ENCODE results near the gene TNIK.

TNIK gene

GRCh38 chr3:171488479-171488878, 28.3 kb upstream of the TNIK start:
- TF ChIP-seq CTCF (IDR thresholded peaks at IDR 0.05; ENCODE audit: low read depth, low read length) = no peak
- H3K4me3 ChIP-seq (ENCODE audit: low read depth, low read length) = no peak overlapping the region

GRCh38 chr3:171487382-171487781, 27.2 kb upstream of the TNIK start:
- TF ChIP-seq CTCF (IDR thresholded peaks at IDR 0.05; ENCODE audit: low read depth, low read length) = no peak
- no peak overlapping the region for H3K4me3 ChIP-seq (ENCODE audit: low read depth, low read length)

- H3K4me3 ChIP-seq (ENCODE audit: low read depth, low read length) = no peak overlapping the region
- no peak for TF ChIP-seq CTCF (IDR thresholded peaks at IDR 0.05; ENCODE audit: low read depth, low read length)
Measured at GRCh38 chr3:171485338-171485737, 25.1 kb upstream of the TNIK start.

- no peak for TF ChIP-seq CTCF (IDR thresholded peaks at IDR 0.05; ENCODE audit: low read depth, low read length)
- H3K4me3 ChIP-seq (ENCODE audit: low read depth, low read length) = no peak overlapping the region
Measured at GRCh38 chr3:171481011-171481410, 20.8 kb upstream of the TNIK start.

GRCh38 chr3:171480526-171480925, 20.3 kb upstream of the TNIK start:
- TF ChIP-seq CTCF (IDR thresholded peaks at IDR 0.05; ENCODE audit: low read depth, low read length) = no peak
- no peak overlapping the region for H3K4me3 ChIP-seq (ENCODE audit: low read depth, low read length)

GRCh38 chr3:171476532-171477102, 16.4 kb upstream of the TNIK start:
- no peak overlapping the region for H3K4me3 ChIP-seq (ENCODE audit: low read depth, low read length)
- TF ChIP-seq CTCF (IDR thresholded peaks at IDR 0.05; ENCODE audit: low read depth, low read length) = no peak

- TF ChIP-seq CTCF (IDR thresholded peaks at IDR 0.05; ENCODE audit: low read depth, low read length) = no peak
- H3K4me3 ChIP-seq (ENCODE audit: low read depth, low read length) = no peak overlapping the region
Measured at GRCh38 chr3:171472552-171472951, 12.3 kb upstream of the TNIK start.

All from WI38 (cell line).